ENCODE measurements around the gene CRX. TPM values are rescaled to one million over a fixed set of nuclear protein-coding genes. Genes with fewer than 3 reads are reported as not detected.
"Not testable (repeated sequence)": the region's sequence is repeated elsewhere in the genome, so short reads cannot be mapped to it uniquely, and the experiment has no call there.

The CRX gene
- not detected in 2 replicates for total RNA-seq
- polyA plus RNA-seq, result not detected in 2 replicates
- not detected in 2 replicates for polyA plus RNA-seq (2012)
- not detected in 2 replicates for polyA minus RNA-seq (ENCODE audit: low replicate concordance)

DNA sequence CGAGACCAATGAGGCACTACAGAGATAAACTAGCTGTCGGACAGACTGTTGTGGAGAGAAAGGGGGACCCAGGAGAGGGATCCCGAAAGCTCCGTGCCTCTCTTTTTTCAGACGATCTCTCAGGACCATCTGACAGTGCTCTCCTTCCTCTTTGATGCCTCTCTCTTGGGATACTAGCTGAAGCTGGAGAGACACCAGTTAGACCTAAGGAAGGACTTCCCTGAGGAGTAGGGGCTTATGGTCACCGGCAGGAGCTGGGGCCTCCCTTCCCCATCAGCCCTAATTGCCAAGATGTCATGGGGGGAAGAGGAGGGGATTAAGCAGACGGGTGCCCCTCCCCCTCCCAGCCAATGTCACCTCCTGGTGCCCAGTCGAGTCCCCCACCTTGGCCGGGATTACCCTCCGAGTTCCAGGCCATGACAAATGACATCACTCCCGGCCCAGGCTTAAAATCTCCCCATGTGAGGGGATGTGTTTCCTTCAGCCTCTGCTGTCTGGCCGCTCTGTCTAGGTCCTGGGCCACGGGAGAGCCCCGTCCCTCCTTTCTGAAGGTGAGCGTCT, at the start of gene CRX:
CRX (plus strand) TSS at position 478 of the 561 bp plus-strand sequence. CDS start 12,507 bp downstream, outside the sequence.
- Histone ChIP-seq H3K27me3 (ENCODE audit: control insufficient read depth, insufficient read depth, low read length) (peaks cover 19% of the 10 kb centered on the region), H3K4me3 (replicated peaks in 1 of 4; ENCODE audit: control extremely low read depth in 1 of 4, insufficient read depth in 1 of 4, low read depth in 3 of 4, low read length in 4 of 4) (no peak within 1 kb of the TSS), H3K9me3 (ENCODE audit: control insufficient read depth, insufficient read depth, low read depth, low read length) (no peaks in the 10 kb centered on the region), H3K27ac (ENCODE audit: insufficient read depth, low read length) (no peak within 1 kb of the TSS), H2AFZ (ENCODE audit: low read length) (no peak within 1 kb of the TSS), H4K20me1 (ENCODE audit: control insufficient read depth, extremely low read depth, insufficient read depth, low read length) (no peaks in the 10 kb centered on the region), H3K79me2 (ENCODE audit: control insufficient read depth, insufficient read depth, low read length) (no peaks in the 10 kb centered on the region), H3K36me3 (ENCODE audit: control insufficient read depth, insufficient read depth, low read length) (no peaks in the 10 kb centered on the region), H3K4me1 (ENCODE audit: control insufficient read depth, extremely low read depth, insufficient read depth, low read length) (no peaks in the 10 kb centered on the region), H3K9ac (ENCODE audit: insufficient read depth, low read length) (no peak within 1 kb of the TSS), H3K4me2 (ENCODE audit: extremely low read depth, insufficient read depth, low read length) (no peak within 1 kb of the TSS)
- no peak for DNase-seq (ENCODE audit: low read depth in 2 of 2)
- TF ChIP-seq, protein P1, sequence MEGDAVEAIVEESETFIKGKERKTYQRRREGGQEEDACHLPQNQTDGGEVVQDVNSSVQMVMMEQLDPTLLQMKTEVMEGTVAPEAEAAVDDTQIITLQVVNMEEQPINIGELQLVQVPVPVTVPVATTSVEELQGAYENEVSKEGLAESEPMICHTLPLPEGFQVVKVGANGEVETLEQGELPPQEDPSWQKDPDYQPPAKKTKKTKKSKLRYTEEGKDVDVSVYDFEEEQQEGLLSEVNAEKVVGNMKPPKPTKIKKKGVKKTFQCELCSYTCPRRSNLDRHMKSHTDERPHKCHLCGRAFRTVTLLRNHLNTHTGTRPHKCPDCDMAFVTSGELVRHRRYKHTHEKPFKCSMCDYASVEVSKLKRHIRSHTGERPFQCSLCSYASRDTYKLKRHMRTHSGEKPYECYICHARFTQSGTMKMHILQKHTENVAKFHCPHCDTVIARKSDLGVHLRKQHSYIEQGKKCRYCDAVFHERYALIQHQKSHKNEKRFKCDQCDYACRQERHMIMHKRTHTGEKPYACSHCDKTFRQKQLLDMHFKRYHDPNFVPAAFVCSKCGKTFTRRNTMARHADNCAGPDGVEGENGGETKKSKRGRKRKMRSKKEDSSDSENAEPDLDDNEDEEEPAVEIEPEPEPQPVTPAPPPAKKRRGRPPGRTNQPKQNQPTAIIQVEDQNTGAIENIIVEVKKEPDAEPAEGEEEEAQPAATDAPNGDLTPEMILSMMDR (conservative IDR thresholded peaks at IDR 0.05 in 1 of 2, IDR thresholded peaks at IDR 0.05 in 1 of 2; ENCODE audit: low read depth in 1 of 2, low read length in 2 of 2), result no peak
- TF ChIP-seq EZH2 (IDR thresholded peaks at IDR 0.05; ENCODE audit: low read length, missing control alignments), result no peak

DNA sequence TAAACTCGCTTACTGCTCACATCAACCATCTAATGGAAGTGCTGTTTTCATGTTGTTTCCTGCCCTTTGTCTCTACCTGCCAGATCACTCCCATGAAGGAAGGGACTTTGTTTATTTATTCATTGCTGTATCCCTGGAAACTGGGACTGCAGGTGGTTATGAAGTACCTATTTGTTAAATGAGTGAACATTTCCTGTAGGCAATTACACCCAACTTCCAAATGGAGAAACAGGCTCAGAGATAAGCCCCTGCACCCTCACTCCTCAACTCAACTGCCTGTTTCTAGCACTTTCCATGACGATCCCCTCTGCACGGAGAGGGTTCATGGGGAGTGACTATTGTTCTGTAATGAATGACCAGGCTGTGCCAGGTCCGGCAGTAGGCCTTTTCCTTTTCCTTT, 45.2 kb upstream of the CRX start:
- peak in 1 of 2 donors; percentile 31 for DNase-seq (ENCODE audit: low read depth in 2 of 2)
- H3K36me3 ChIP-seq (ENCODE audit: control insufficient read depth, insufficient read depth, low read length), result peaks cover 8% of the 10 kb centered on the region
- no peak overlapping the region for H3K4me2 ChIP-seq (ENCODE audit: extremely low read depth, insufficient read depth, low read length)
- no peak overlapping the region for H3K9ac ChIP-seq (ENCODE audit: insufficient read depth, low read length)
- H3K27ac ChIP-seq (ENCODE audit: insufficient read depth, low read length), result no peak overlapping the region
- H3K4me3 ChIP-seq (replicated peaks in 1 of 4; ENCODE audit: control extremely low read depth in 1 of 4, insufficient read depth in 1 of 4, low read depth in 3 of 4, low read length in 4 of 4), result no peak overlapping the region
- H3K27me3 ChIP-seq (ENCODE audit: control insufficient read depth, insufficient read depth, low read length), result no peaks in the 10 kb centered on the region
- H4K20me1 ChIP-seq (ENCODE audit: control insufficient read depth, extremely low read depth, insufficient read depth, low read length), result no peaks in the 10 kb centered on the region
- peaks cover 29% of the 10 kb centered on the region for H3K79me2 ChIP-seq (ENCODE audit: control insufficient read depth, insufficient read depth, low read length)
- no peak overlapping the region for H2AFZ ChIP-seq (ENCODE audit: low read length)
- no peaks in the 10 kb centered on the region for H3K9me3 ChIP-seq (ENCODE audit: control insufficient read depth, insufficient read depth, low read depth, low read length)
- TF ChIP-seq EZH2 (IDR thresholded peaks at IDR 0.05; ENCODE audit: low read length, missing control alignments), result no peak
- peaks cover 3% of the 10 kb centered on the region for H3K4me1 ChIP-seq (ENCODE audit: control insufficient read depth, extremely low read depth, insufficient read depth, low read length)

DNA sequence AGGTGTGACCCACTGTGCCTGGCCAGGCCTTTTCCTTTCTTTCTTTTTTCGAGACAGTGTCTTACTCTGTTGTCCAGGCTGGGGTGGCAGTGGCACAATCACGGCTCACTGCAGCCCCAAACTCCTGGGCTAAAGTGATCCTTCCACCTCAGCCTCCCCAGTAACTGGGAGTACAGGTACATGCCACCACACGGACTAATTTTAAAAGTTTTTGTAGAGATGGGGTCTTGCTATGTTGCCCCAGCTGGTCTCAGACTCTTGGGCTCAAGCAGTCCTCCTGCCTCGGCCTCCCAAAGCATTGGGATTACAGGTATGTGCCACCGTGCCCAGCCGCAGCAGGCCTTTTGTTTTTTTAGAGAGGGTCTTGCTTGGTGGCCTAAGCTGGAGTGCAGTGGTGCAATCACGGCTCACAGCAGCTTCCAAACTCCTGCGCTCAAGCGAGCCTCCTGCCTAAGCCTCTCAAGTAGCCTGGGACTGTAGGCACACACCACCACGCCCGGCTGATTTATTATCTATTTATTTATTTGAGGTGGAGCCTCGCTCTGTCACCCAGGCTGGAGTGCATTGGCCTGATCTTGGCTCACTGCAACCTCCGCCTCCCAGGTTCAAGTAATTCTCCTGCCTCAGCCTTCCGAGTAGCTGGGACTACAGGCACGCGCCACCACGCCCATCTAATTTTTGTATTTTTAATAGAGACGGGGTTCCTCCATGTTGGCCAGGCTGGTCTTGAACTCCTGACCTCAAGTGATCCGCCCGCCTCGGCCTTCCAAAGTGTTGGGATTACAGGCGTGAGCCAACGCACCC, 44.3 kb upstream of the CRX start:
- H3K27me3 ChIP-seq (ENCODE audit: control insufficient read depth, insufficient read depth, low read length); DNase-seq (ENCODE audit: low read depth in 2 of 2); H3K36me3 ChIP-seq (ENCODE audit: control insufficient read depth, insufficient read depth, low read length); H4K20me1 ChIP-seq (ENCODE audit: control insufficient read depth, extremely low read depth, insufficient read depth, low read length); H3K9ac ChIP-seq (ENCODE audit: insufficient read depth, low read length); H3K9me3 ChIP-seq (ENCODE audit: control insufficient read depth, insufficient read depth, low read depth, low read length); H3K4me1 ChIP-seq (ENCODE audit: control insufficient read depth, extremely low read depth, insufficient read depth, low read length): not testable (repeated sequence)
- Histone ChIP-seq H3K27ac (ENCODE audit: insufficient read depth, low read length) (peak overlapping the region; percentile 93), H2AFZ (ENCODE audit: low read length) (peak overlapping the region; percentile 34), H3K4me2 (ENCODE audit: extremely low read depth, insufficient read depth, low read length) (peak overlapping the region; percentile 75), H3K79me2 (ENCODE audit: control insufficient read depth, insufficient read depth, low read length) (peaks cover 31% of the 10 kb centered on the region), H3K4me3 (replicated peaks in 1 of 4; ENCODE audit: control extremely low read depth in 1 of 4, insufficient read depth in 1 of 4, low read depth in 3 of 4, low read length in 4 of 4) (peak overlapping the region; percentile 85 to 96 (median 88))
